Mucosa of rectum (tissue), 2 donors: ENCODE measurements around the gene POLD4.

ENCODE experiments used
- H3K27ac ChIP-seq, 2 donors: one replicate each; pipeline ENCODE4 v1.7.0; 2013; ENCODE audit warnings: inconsistent platforms in 2 of 2, low read depth in 2 of 2, low read length in 2 of 2
- H3K27me3 ChIP-seq, 2 donors: one replicate each; pipeline ENCODE4 v1.7.0; 2013; ENCODE audit warnings: low read length in 2 of 2; ENCODE audit not compliant: control insufficient read depth in 2 of 2, insufficient read depth in 2 of 2
- H3K36me3 ChIP-seq, 2 donors: one replicate each; pipeline ENCODE4 v1.7.0; 2013; ENCODE audit warnings: low read length in 2 of 2; ENCODE audit not compliant: control insufficient read depth in 2 of 2, insufficient read depth in 2 of 2
- H3K4me1 ChIP-seq, 2 donors: one replicate each; pipeline ENCODE4 v1.7.0; 2013; ENCODE audit warnings: low read length in 2 of 2, mild to moderate bottlenecking in 1 of 2; ENCODE audit not compliant: control insufficient read depth in 2 of 2, insufficient read depth in 2 of 2
- H3K4me3 ChIP-seq, 2 donors: one replicate each; pipeline ENCODE4 v1.7.0; 2013; ENCODE audit warnings: low read length in 2 of 2
- H3K9ac ChIP-seq, 2 donors: one replicate each; pipeline ENCODE4 v1.7.0; 2013; ENCODE audit warnings: low read length in 2 of 2, low read depth in 1 of 2, mild to moderate bottlenecking in 1 of 2
- H3K9me3 ChIP-seq, 2 donors: one replicate each; pipeline ENCODE4 v1.7.0; 2013; ENCODE audit warnings: low read length in 2 of 2; ENCODE audit not compliant: control insufficient read depth in 2 of 2
- donor health status: healthy.
- donor health status: Normal muscosa, but diverticular disease.

POLD4 gene

GRCh38 chr11:67364169-67364568 is 10.8 kb upstream of the POLD4 start:
- Histone ChIP-seq H3K9ac (no peak overlapping the region), H3K9me3 (no peaks in the 10 kb centered on the region), H3K4me3 (no peak overlapping the region), H3K27me3 (no peaks in the 10 kb centered on the region), H3K36me3 (peaks cover 0 to 5% of the 10 kb centered on the region in 2 donors), H3K27ac (no peak overlapping the region), H3K4me1 (peaks cover 16 to 18% of the 10 kb centered on the region in 2 donors)

- Histone ChIP-seq H3K9me3 (no peaks in the 10 kb centered on the region), H3K9ac (no peak overlapping the region), H3K36me3 (no peaks in the 10 kb centered on the region), H3K4me1 (peaks cover 37 to 39% of the 10 kb centered on the region in 2 donors), H3K4me3 (no peak overlapping the region), H3K27ac (no peak overlapping the region), H3K27me3 (no peaks in the 10 kb centered on the region)
Observed at GRCh38 chr11:67357831-67358670, 4.7 kb upstream of the POLD4 start.

GRCh38 chr11:67356864-67357561 is 3.7 kb upstream of the POLD4 start:
- Histone ChIP-seq H3K4me3 (peak overlapping the region; percentile 63 to 69), H3K36me3 (no peaks in the 10 kb centered on the region), H3K27ac (peak overlapping the region; percentile 99 to 100), H3K9me3 (no peaks in the 10 kb centered on the region), H3K9ac (peak overlapping the region; percentile 71 to 99), H3K27me3 (no peaks in the 10 kb centered on the region), H3K4me1 (peaks cover 38 to 47% of the 10 kb centered on the region in 2 donors)

- H3K9ac ChIP-seq = peak overlapping the region; percentile 71 to 99
- peaks cover 2 to 3% of the 10 kb centered on the region in 2 donors for H3K36me3 ChIP-seq
- peak overlapping the region; percentile 63 to 69 for H3K4me3 ChIP-seq
- H3K4me1 ChIP-seq = peaks cover 43 to 53% of the 10 kb centered on the region in 2 donors
- no peaks in the 10 kb centered on the region for H3K27me3 ChIP-seq
- H3K9me3 ChIP-seq = no peaks in the 10 kb centered on the region
- peak overlapping the region; percentile 99 to 100 for H3K27ac ChIP-seq
Observed at GRCh38 chr11:67356387-67356863, 3.1 kb upstream of the POLD4 start.

GRCh38 chr11:67355794-67356386 is 2.5 kb upstream of the POLD4 start:
- no peaks in the 10 kb centered on the region for H3K9me3 ChIP-seq
- peak overlapping the region; percentile 71 to 99 for H3K9ac ChIP-seq
- H3K4me3 ChIP-seq = peak overlapping the region; percentile 63 to 69
- H3K4me1 ChIP-seq = peaks cover 48 to 58% of the 10 kb centered on the region in 2 donors
- peaks cover 3 to 5% of the 10 kb centered on the region in 2 donors for H3K36me3 ChIP-seq
- no peaks in the 10 kb centered on the region for H3K27me3 ChIP-seq
- H3K27ac ChIP-seq = peak overlapping the region; percentile 99 to 100

- H3K9ac ChIP-seq = peak overlapping the region; percentile 71 to 99
- peak overlapping the region; percentile 99 to 100 for H3K27ac ChIP-seq
- H3K4me3 ChIP-seq = peak overlapping the region; percentile 34 to 69
- peaks cover 3 to 5% of the 10 kb centered on the region in 2 donors for H3K36me3 ChIP-seq
- H3K27me3 ChIP-seq = no peaks in the 10 kb centered on the region
- H3K4me1 ChIP-seq = peaks cover 50 to 59% of the 10 kb centered on the region in 2 donors
- H3K9me3 ChIP-seq = no peaks in the 10 kb centered on the region
Observed at GRCh38 chr11:67355023-67355793, 1.9 kb upstream of the POLD4 start.

GRCh38 chr11:67354075-67355022 is 1.0 kb upstream of the POLD4 start:
- H3K9ac ChIP-seq = peak overlapping the region; percentile 72 to 99
- peaks cover 51 to 59% of the 10 kb centered on the region in 2 donors for H3K4me1 ChIP-seq
- H3K27me3 ChIP-seq = no peaks in the 10 kb centered on the region
- H3K36me3 ChIP-seq = peaks cover 3 to 5% of the 10 kb centered on the region in 2 donors
- no peaks in the 10 kb centered on the region for H3K9me3 ChIP-seq
- H3K4me3 ChIP-seq = peak overlapping the region; percentile 65 to 97
- H3K27ac ChIP-seq = peak overlapping the region; percentile 99 to 100

GRCh38 chr11:67352546-67353316 is 615 bp downstream of the POLD4 start:
- no peaks in the 10 kb centered on the region for H3K9me3 ChIP-seq
- H3K4me3 ChIP-seq = peak overlapping the region; percentile 93 to 97
- peaks cover 51 to 72% of the 10 kb centered on the region in 2 donors for H3K4me1 ChIP-seq
- H3K36me3 ChIP-seq = peaks cover 3 to 5% of the 10 kb centered on the region in 2 donors
- peak overlapping the region; percentile 99 for H3K9ac ChIP-seq
- H3K27me3 ChIP-seq = no peaks in the 10 kb centered on the region
- peak overlapping the region; percentile 99 to 100 for H3K27ac ChIP-seq
